K562 (cell line): ENCODE results near the gene RBM5. TPM values are rescaled to one million over a fixed set of nuclear protein-coding genes. Genes with fewer than 3 reads are reported as not detected.

Experiments used
- CHD1 ChIP-seq: fragments of 200-600 bp; sonication (generic); IDR thresholded peaks from one replicate; pipeline ENCODE4 v1.6.1; 2012; ENCODE audit warnings: mild to moderate bottlenecking, moderate library complexity, low read length, inconsistent platforms
- CREM ChIP-seq: IDR thresholded peaks from 2 replicates; pipeline ENCODE4 v1.6.1; 2014; ENCODE audit warnings: antibody characterized with exemption, low read depth
- CUX1 ChIP-seq: fragments of 200-800 bp; sonication (Bioruptor generic); IDR thresholded peaks from 2 replicates; pipeline ENCODE4 v1.6.1; 2016; ENCODE audit warnings: missing genetic modification characterization, missing compliant biosample characterization
- CXXC5 ChIP-seq: fragments of 250-450 bp; sonication (Bioruptor Pico); IDR thresholded peaks from 2 replicates; pipeline ENCODE4 v1.8.0; 2022; ENCODE audit warnings: inconsistent platforms, mild to moderate bottlenecking, moderate library complexity
- FOXJ2 ChIP-seq: fragments of 200-800 bp; sonication (Bioruptor generic); IDR thresholded peaks from 2 replicates; pipeline ENCODE4 v1.6.1; 2016; ENCODE audit warnings: missing genetic modification characterization, missing compliant biosample characterization
- KAT2B ChIP-seq: IDR thresholded peaks from one replicate; pipeline ENCODE4 v1.6.1; 2012; ENCODE audit warnings: low read depth, mild to moderate bottlenecking, control low read depth, inconsistent platforms, low read length, moderate library complexity
- L3MBTL2 ChIP-seq: fragments of 450-650 bp; IDR thresholded peaks from 2 replicates; pipeline ENCODE4 v1.6.1; 2016; ENCODE audit warnings: mild to moderate bottlenecking, moderate library complexity
- NCOA6 ChIP-seq: fragments of 450-650 bp; IDR thresholded peaks from 2 replicates; pipeline ENCODE4 v1.6.1; 2017; ENCODE audit warnings: mild to moderate bottlenecking
- PML ChIP-seq: IDR thresholded peaks from 2 replicates; pipeline ENCODE4 v1.6.1; 2012; ENCODE audit warnings: low read length, inconsistent platforms
- POLR2AphosphoS5 ChIP-seq: IDR thresholded peaks from 2 replicates; pipeline ENCODE4 v1.6.1; 2011; ENCODE audit warnings: mild to moderate bottlenecking, low read depth, low read length, moderate library complexity; ENCODE audit not compliant: control insufficient read depth, insufficient read depth
- POLR2G ChIP-seq: fragments of 200-400 bp; formaldehyde crosslinking; IDR thresholded peaks from 2 replicates; pipeline ENCODE4 v1.6.1; 2017; ENCODE audit warnings: low read depth, mild to moderate bottlenecking, antibody characterized with exemption, low read length, moderate library complexity
- PPARD ChIP-seq: fragments of 250-450 bp; sonication (Bioruptor Pico); IDR thresholded peaks from 2 replicates; pipeline ENCODE4 v1.8.0; 2022; ENCODE audit warnings: inconsistent platforms, mild to moderate bottlenecking, moderate library complexity
- PRPF4 ChIP-seq: fragments of 200-400 bp; formaldehyde crosslinking; IDR thresholded peaks from one replicate; pipeline ENCODE4 v1.6.1; 2017; ENCODE audit warnings: low read length, low read depth, mild to moderate bottlenecking; ENCODE audit not compliant: insufficient read depth, poor library complexity, severe bottlenecking
- SMAD1 ChIP-seq: fragments of 150-350 bp; IDR thresholded peaks from 2 replicates; pipeline ENCODE4 v1.6.1; 2014; ENCODE audit warnings: low read length, low read depth; ENCODE audit not compliant: partially characterized antibody
- SMC3 ChIP-seq: conservative IDR thresholded peaks from 2 replicates; pipeline ENCODE4 v1.6.1; 2011; ENCODE audit warnings: low read depth, low read length, improper control_type of control experiment; ENCODE audit not compliant: insufficient read depth
- SUPT5H ChIP-seq: fragments of 450-650 bp; IDR thresholded peaks from 2 replicates; pipeline ENCODE4 v1.6.1; 2016
- TEAD4 ChIP-seq, 2 experiments: sonication (generic) in 1 of 2; formaldehyde crosslinking in 1 of 2; IDR thresholded peaks; 2 replicates each; pipeline versions ENCODE4 v1.6.1 to v1.8.0; 2012 to 2022; ENCODE audit warnings: borderline replicate concordance in 1 of 2, inconsistent platforms in 1 of 2, low read length in 1 of 2, mild to moderate bottlenecking in 1 of 2, missing genetic modification reagents in 1 of 2
- YY1 ChIP-seq, 3 experiments: IDR thresholded peaks; 2 replicates each; pipeline ENCODE4 v1.6.1; 2011; ENCODE audit warnings: low read length in 2 of 3, mild to moderate bottlenecking in 2 of 3, moderate library complexity in 2 of 3, borderline replicate concordance in 1 of 3, control low read depth in 1 of 3, low read depth in 1 of 3; ENCODE audit not compliant: insufficient read depth in 3 of 3, insufficient replicate concordance in 2 of 3, control insufficient read depth in 1 of 3, insufficient read length in 1 of 3; ENCODE audit errors: extremely low read depth in 1 of 3
- ZFP1 ChIP-seq: fragments of 450-650 bp; formaldehyde crosslinking; IDR thresholded peaks from 2 replicates; pipeline ENCODE4 v1.4.0; 2020; ENCODE audit warnings: mild to moderate bottlenecking, mixed read lengths
- ZFP91 ChIP-seq: sonication (generic); formaldehyde crosslinking; IDR thresholded peaks from 2 replicates; pipeline ENCODE4 v1.8.0; 2022; ENCODE audit warnings: mild to moderate bottlenecking, missing genetic modification reagents
- polyA plus RNA-seq, 8 experiments: library from polyadenylated mRNA; depleted of rRNA in 4 of 8; stranded (reverse) in 5 of 8; unstranded in 3 of 8; fragments of >200 nt; fragmentation: Nextera tagmentation in 2 of 8; fragmentation: Illumina TruSeq in 1 of 8; extraction: Ambion mirVana in 2 of 8; extraction: Trizol in 1 of 8; gene quantifications; 2 replicates each; pipeline versions ENCODE4 v1.2.1 to v1.2.3, GENCODE V29; 2011 to 2014; ENCODE audit warnings: inconsistent platforms in 1 of 8, missing spikeins in 1 of 8
- total RNA-seq, 7 experiments: library from RNA; depleted of rRNA in 6 of 7; stranded (reverse); fragments of >200 nt in 6 of 7; fragmentation: Illumina TruSeq in 2 of 7; extraction: Trizol in 2 of 7; gene quantifications; 2 replicates each; pipeline versions ENCODE4 v1.2.1 to v1.2.3, GENCODE V29; 2011 to 2021; ENCODE audit warnings: low replicate concordance in 1 of 7

RBM5 gene
- total and polyA plus RNA-seq, 9 of the 15 experiments (the other 6 are each of a cell fraction or from before 2014, with no cell fraction given), result 24.5 to 153 (median 81.6) TPM

- peak; percentile 83 for TF ChIP-seq SMC3
- no peak for TF ChIP-seq KAT2B
- no peak for TF ChIP-seq L3MBTL2
- no peak for TF ChIP-seq SMAD1
- no peak for TF ChIP-seq ZFP1
- TF ChIP-seq PRPF4, result no peak
- peak; percentile 71 for TF ChIP-seq POLR2G
- no peak for TF ChIP-seq TEAD4 (IDR thresholded peaks at IDR 0.05; ENCODE audit: low read length)
- no peak for TF ChIP-seq TEAD4 (CRISPR knock-in tag; IDR thresholded peaks at IDR 0.05; ENCODE audit: borderline replicate concordance)
- no peak for TF ChIP-seq ZFP91 (CRISPR knock-in tag)
- TF ChIP-seq PPARD (CRISPR knock-in tag), result no peak
- peak in 1 of 3 experiments; percentile 3 for TF ChIP-seq YY1 (IDR thresholded peaks at IDR 0.05; ENCODE audit: borderline replicate concordance in 1 of 3, control insufficient read depth in 1 of 3, extremely low read depth in 1 of 3, insufficient read depth in 3 of 3, insufficient read length in 1 of 3, insufficient replicate concordance in 2 of 3, low read depth in 1 of 3, low read length in 2 of 3)
- no peak for TF ChIP-seq CXXC5
- no peak for TF ChIP-seq NCOA6
- TF ChIP-seq PML, result 0 out of 2 replicates have a peak, but pooled peaks have one; percentile 6
- no peak for TF ChIP-seq CUX1
- TF ChIP-seq POLR2AphosphoS5, result 0 out of 2 replicates have a peak, but pooled peaks have one; percentile 7
- peak; percentile 45; the same call in 1 of the 2 replicates for TF ChIP-seq SUPT5H
- no peak for TF ChIP-seq CREM
- TF ChIP-seq FOXJ2 (tag), result no peak
- TF ChIP-seq CHD1, result no peak
Observed at GRCh38 chr3:50121072-50122032, 32.6 kb downstream of the RBM5 start (continued).
